Measurements from ENCODE around the gene MICU2.

GRCh38 chr13:21478881-21479808 lies 124.8 kb downstream of the MICU2 start:
- no peak for TF ChIP-seq POLR2A (IDR thresholded peaks at IDR 0.05)
- peak in 5 of 7 experiments; percentile 34 to 62 (median 57) for TF ChIP-seq CTCF (IDR thresholded peaks at IDR 0.05)
